ENCODE measurements around the gene JTB. TPM values are rescaled to one million over a fixed set of nuclear protein-coding genes. Genes with fewer than 3 reads are reported as not detected.

Gene JTB
- total RNA-seq, 2 experiments from 2014 or later: 124 to 178 TPM

DNA sequence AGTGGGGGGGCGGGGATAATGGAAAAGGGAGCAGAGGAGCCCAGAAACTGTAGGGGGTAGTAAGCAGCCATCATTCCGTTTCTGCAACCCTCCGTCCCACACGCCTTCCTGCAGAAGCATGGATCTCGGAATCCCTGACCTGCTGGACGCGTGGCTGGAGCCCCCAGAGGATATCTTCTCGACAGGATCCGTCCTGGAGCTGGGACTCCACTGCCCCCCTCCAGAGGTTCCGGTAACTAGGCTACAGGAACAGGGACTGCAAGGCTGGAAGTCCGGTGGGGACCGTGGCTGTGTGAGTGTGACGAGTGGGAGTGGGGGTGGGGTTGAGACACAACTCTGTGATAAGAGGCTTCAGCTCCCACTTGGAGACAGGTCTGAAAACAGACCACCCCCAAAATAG is 9.1 kb downstream of the JTB start:
- H3K4me2 ChIP-seq (ENCODE audit: low read length): peak overlapping the region; percentile 100
- intact Hi-C loops (cut with micrococcal nuclease; ENCODE audit: unreplicated experiment): no loop called here
- H2AFZ ChIP-seq (ENCODE audit: low read length): peak overlapping the region; percentile 77; the same call in 1 of the 2 replicates
- peaks cover 35% of the 10 kb centered on the region; the same call in 1 of the 2 replicates for H3K79me2 ChIP-seq (ENCODE audit: insufficient read depth, low read depth, low read length)
- ChIA-PET CTCF (ENCODE audit: unreplicated experiment) (no interaction called here), POLR2A (interaction anchor here (0.9 to 4.7 kb wide), 3 partner anchors 8 to 189 kb away, joined by 4 to 54 read pairs (median 19); partner anchors contain the start of genes DENND4B and JTB)
- no TSS peak for BruUV-seq (replicated peaks)
- no peak for TF ChIP-seq EZH2phosphoT487 (IDR thresholded peaks at IDR 0.05; ENCODE audit: borderline replicate concordance, low read depth, low read length)
- TF ChIP-seq CTCF (conservative IDR thresholded peaks at IDR 0.05; ENCODE audit: low read length): no peak
- peaks cover 19% of the 10 kb centered on the region for H3K36me3 ChIP-seq (ENCODE audit: insufficient read depth, low read length)
- H3K9me2 ChIP-seq (ENCODE audit: insufficient read depth, low read length): no peaks in the 10 kb centered on the region
- no peaks in the 10 kb centered on the region for H3K9me3 ChIP-seq (ENCODE audit: low read length)
- H3K4me1 ChIP-seq (ENCODE audit: insufficient read depth, low read length, poor library complexity, severe bottlenecking): peaks cover 40% of the 10 kb centered on the region
- H3K27ac ChIP-seq (ENCODE audit: low read depth, low read length, poor library complexity, severe bottlenecking): peak overlapping the region; percentile 89
- DNase-seq (ENCODE audit: low spot score): no peak
- H3K4me3 ChIP-seq (ENCODE audit: low read depth, low read length, poor library complexity, severe bottlenecking): peak overlapping the region; percentile 78
- H4K20me1 ChIP-seq (ENCODE audit: insufficient read depth, low read length): no peaks in the 10 kb centered on the region

DNA sequence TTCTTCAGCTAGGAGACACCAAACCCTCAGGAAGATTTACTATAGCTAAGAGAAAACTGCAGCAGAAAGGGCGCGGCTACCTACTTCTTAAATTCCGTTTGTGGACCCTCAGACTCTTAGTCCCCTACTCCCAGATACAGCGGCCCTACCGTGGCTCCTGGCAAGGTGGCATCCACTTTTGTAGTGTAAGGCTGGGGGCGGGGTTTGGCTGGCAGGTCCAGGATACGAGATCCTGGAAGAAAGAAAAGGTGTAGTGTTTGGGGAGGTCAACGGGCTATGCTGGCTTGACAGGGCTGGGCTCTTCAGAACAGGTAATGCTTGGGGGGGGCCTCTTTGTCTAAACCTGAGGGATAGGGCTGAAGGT is 9.5 kb downstream of the JTB start:
- H3K4me3 ChIP-seq (ENCODE audit: low read depth, low read length, poor library complexity, severe bottlenecking): peak overlapping the region; percentile 78
- BruUV-seq (replicated peaks): TSS peak; percentile 63
- H2AFZ ChIP-seq (ENCODE audit: low read length): peak overlapping the region; percentile 77; the same call in 1 of the 2 replicates
- H3K9me2 ChIP-seq (ENCODE audit: insufficient read depth, low read length): no peaks in the 10 kb centered on the region
- H3K79me2 ChIP-seq (ENCODE audit: insufficient read depth, low read depth, low read length): peaks cover 37% of the 10 kb centered on the region
- H3K9me3 ChIP-seq (ENCODE audit: low read length): no peaks in the 10 kb centered on the region
- ChIA-PET CTCF (ENCODE audit: unreplicated experiment) (interaction anchor here (2.0 kb wide), 1 partner anchor 22 kb away, joined by 6 read pairs; the partner anchor contains the start of gene DENND4B), POLR2A (interaction anchor here (0.7 to 4.7 kb wide), 6 partner anchors 9 to 46 kb away, joined by 3 to 54 read pairs (median 12); partner anchors contain the start of genes DENND4B, GATAD2B, JTB and RPS27)
- no peak for DNase-seq (ENCODE audit: low spot score)
- peak overlapping the region; percentile 100 for H3K4me2 ChIP-seq (ENCODE audit: low read length)
- no peak for TF ChIP-seq EZH2phosphoT487 (IDR thresholded peaks at IDR 0.05; ENCODE audit: borderline replicate concordance, low read depth, low read length)
- TF ChIP-seq CTCF (conservative IDR thresholded peaks at IDR 0.05; ENCODE audit: low read length): peak; percentile 7; the same call in 1 of the 2 replicates
- H3K36me3 ChIP-seq (ENCODE audit: insufficient read depth, low read length): peaks cover 15% of the 10 kb centered on the region
- peaks cover 40% of the 10 kb centered on the region for H3K4me1 ChIP-seq (ENCODE audit: insufficient read depth, low read length, poor library complexity, severe bottlenecking)
- intact Hi-C loops (cut with micrococcal nuclease; ENCODE audit: unreplicated experiment): loop anchor here (1.0 kb wide), 2 partner anchors 9 to 45 kb away; partner anchors contain the start of gene JTB
- H4K20me1 ChIP-seq (ENCODE audit: insufficient read depth, low read length): no peaks in the 10 kb centered on the region
- H3K27ac ChIP-seq (ENCODE audit: low read depth, low read length, poor library complexity, severe bottlenecking): peak overlapping the region; percentile 89

Data from OCI-LY7 (cell line).